Stimulated activated CD4-positive, alpha-beta T cell treated with anti-CD3 and anti-CD28 coated beads, TNF-alpha, amount 100 ng/mL, for 4 hours (primary cell): ENCODE results near the gene DCLK2.

Experiments
- DNase-seq, 3 experiments: peaks; one replicate each; pipeline ENCODE4 v3.0.0-alpha.2; 2020; ENCODE audit warnings: low read depth in 3 of 3

The DCLK2 gene

GRCh38 chr4:150240011-150240410, 161.8 kb downstream of the DCLK2 start:
- DNase-seq = no peak

- no peak for DNase-seq
These were observed 164.7 kb downstream of the DCLK2 start for GRCh38 chr4:150242820-150243458.

- DNase-seq = no peak
These were observed 165.7 kb downstream of the DCLK2 start for GRCh38 chr4:150243932-150244331.

- DNase-seq = no peak
These were observed 166.4 kb downstream of the DCLK2 start for GRCh38 chr4:150244600-150244999.

- no peak for DNase-seq
These were observed 168.9 kb downstream of the DCLK2 start for GRCh38 chr4:150247184-150247583.

GRCh38 chr4:150248181-150248580, 169.9 kb downstream of the DCLK2 start:
- no peak for DNase-seq

GRCh38 chr4:150250293-150250997, 172.2 kb downstream of the DCLK2 start:
- no peak for DNase-seq

- no peak for DNase-seq
These were observed 172.9 kb downstream of the DCLK2 start for GRCh38 chr4:150250998-150251651.

GRCh38 chr4:150251752-150252190, 173.5 kb downstream of the DCLK2 start:
- DNase-seq = no peak

- DNase-seq = no peak
These were observed 174.1 kb downstream of the DCLK2 start for GRCh38 chr4:150252306-150252705.

GRCh38 chr4:150252741-150253140, 174.5 kb downstream of the DCLK2 start:
- no peak for DNase-seq

- DNase-seq = no peak
These were observed 175.2 kb downstream of the DCLK2 start for GRCh38 chr4:150253416-150253815.

- no peak for DNase-seq
These were observed 175.9 kb downstream of the DCLK2 start for GRCh38 chr4:150253965-150254630.

GRCh38 chr4:150255610-150256224, 177.5 kb downstream of the DCLK2 start:
- DNase-seq = no peak

GRCh38 chr4:150256225-150256620, 178.0 kb downstream of the DCLK2 start:
- no peak for DNase-seq

- no peak for DNase-seq
These were observed 178.8 kb downstream of the DCLK2 start for GRCh38 chr4:150256841-150257730.

GRCh38 chr4:150258569-150258968, 180.3 kb downstream of the DCLK2 start:
- no peak for DNase-seq

- DNase-seq = no peak
These were observed 181.8 kb downstream of the DCLK2 start for GRCh38 chr4:150259861-150260567.

GRCh38 chr4:150261571-150261970, 183.3 kb downstream of the DCLK2 start:
- no peak for DNase-seq

- DNase-seq = no peak
These were observed 184.4 kb downstream of the DCLK2 start for GRCh38 chr4:150262611-150263010.
